ENCODE data around the gene JAZF1.

Gene JAZF1

DNA sequence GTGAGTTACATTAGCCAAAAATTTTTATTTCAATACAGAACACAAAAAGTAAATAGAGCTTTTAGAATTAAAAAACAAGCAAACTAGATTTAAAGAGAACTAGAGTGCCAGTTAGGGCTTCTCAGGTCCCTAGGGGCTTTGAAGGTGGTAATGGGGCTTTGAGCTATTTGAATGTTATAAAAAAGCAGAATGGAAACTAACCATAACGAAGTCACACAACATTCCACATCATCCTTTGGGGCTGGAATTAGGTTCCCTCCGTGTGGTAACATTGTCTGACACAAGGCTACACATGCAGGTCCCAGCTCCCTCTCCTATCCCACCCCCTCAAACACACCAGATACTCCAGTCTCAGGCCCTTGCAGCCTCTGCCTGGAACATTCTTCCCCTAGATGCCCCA lies 15.3 kb downstream of the JAZF1 start:
- FAIRE-seq, result no peak

DNA sequence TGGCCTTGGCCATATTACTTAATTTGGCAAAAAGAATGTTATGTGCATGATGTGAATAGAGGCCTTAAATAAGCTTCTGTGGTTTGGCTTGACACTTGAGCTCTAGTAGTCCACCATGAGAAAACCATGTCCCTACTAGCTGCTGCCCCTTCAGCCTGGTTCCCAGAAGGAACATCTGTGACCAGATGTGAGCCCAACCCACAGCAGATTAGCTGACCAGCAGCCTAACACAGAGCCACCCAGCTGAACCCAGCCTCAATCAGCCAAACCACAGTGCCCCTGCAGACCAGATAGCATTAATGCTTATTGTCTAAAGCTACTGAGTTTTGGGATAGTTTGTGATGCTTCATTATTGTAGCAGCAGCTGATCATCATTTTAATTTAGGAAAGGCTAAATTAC lies 16.6 kb downstream of the JAZF1 start:
- no peak for FAIRE-seq

DNA sequence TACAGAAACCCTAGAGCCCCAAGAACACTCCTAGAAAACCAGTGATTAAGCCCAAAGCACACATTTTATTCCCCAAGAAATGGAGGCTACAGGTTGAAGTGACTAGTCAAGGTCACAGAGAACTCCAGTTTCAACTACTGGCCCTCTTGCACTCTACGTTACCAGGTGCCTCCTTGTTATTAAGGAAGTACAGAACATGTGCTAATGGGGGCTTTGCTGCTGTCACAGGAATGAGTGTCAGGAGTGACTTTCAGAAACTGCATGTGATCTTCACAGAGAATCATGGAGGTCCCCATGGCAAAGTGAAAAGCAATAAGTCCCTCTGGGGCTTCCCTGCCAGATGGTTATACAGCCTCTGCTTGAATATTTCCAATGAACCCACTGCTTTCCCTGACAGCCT lies 19.3 kb downstream of the JAZF1 start:
- no peak for FAIRE-seq

DNA sequence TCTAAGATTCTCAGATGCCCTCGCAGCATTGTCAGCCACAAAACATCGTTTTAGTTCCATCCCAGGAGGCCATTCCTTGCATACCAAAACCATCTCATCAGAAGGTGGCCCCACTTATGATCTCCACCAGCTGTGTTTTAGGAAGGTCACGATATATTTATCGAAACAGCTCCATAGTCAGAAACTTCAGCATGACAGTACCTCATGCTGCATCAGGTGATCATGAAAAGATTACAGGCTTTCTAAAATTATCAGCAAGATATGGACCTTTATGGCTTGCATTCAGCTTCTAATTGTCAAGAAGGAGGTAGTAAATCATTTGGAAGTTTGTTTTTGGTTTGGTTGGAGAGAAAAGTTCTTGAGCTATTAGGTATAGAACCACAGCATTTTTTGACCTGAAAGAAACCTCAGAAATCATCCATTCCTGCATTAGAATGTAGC lies 20.0 kb downstream of the JAZF1 start:
- no peak for FAIRE-seq

DNA sequence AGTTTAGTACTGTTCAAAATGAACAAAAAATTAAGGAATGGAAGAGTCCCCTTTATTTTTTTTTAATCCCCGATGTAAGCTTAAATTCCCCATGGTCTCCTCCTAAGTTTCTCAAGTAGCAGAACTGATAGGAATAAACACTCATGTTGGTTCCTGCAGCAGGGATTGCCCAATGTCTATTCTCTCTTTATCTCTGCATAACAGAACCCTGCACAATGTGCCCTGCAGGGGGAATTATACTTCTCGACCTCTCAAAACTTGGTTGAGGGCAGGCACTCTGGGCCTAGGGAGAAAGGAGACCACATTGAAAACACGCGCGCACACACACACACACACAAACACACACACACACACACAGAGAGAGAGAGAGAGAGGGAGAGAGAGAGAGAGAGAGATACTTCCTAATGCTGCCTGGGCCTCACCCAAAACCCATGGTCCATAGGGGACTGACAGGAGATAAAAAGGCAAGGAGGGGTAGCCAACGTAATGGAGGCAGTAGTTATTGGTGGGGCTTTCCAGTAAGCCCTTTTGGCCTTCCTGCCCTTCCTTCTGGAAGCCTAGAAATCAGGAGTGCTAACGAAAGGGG lies 22.7 kb downstream of the JAZF1 start:
- FAIRE-seq, result no peak

DNA sequence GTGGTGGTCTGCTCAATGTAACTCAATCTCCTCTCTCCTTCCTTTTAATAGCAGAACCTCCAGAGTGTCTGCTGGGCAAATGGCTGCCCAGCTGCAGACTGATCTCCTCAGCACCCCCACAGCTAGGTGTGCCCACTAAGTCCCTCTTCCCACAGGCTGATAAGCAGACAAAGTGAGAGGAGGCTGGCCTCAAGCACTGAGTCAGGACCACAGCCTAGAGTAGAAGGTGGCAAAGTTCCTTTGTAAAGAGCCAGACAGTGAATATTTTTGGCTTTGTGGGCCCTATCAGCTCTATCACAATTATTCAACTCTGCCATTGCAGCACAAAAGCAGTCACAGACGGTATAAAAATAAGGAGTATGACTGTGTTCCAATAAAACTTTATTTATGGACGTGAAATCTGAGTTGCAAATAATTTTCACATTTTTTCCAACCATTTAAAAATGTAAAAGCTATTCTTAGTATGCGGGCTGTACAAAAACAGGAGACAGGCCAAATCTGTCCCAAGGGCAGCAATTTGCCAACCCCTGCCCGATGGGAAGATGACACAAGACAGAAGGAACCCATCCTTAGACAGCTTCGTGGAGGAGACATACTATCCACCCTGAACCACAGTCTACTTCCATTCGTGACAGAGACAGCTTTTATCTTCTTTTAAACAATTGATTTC lies 23.4 kb downstream of the JAZF1 start:
- FAIRE-seq, result no peak

DNA sequence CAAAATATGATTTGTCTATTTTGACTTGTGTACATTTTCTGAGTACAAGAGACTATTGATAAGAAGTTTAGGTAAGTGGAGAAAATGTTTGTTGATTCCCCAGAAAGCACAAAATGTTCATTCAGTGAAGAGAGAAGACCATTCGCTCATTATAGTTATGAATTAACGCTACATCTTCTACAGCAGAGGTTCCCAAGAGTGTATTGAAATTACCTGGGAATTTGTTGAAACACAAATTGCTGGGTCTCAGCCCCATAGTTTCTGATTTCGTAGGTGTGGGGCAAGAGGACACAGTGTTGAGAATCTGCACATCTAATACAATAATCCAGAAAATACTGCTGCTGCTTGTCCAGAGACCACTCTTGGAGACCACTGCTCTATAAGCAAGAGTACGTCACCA lies 24.2 kb downstream of the JAZF1 start:
- FAIRE-seq, result no peak

DNA sequence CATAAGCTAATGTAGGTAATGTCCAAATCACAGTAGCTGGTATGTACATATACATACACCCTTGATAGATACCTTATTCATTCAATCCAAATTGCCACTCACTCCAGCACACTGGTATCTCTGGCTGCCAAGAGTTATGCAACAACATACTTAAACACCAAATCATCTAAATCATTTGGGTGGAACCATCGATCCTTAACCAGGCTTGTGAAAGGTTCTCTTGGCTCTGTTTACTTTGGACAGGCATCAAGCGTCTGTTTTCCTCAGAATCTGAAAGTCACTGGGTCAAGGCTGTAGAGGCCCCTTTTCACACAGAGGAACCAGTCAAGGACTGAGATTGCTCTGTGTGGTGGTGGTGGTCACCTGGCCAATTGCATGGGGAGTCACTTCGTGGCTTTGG lies 24.6 kb downstream of the JAZF1 start:
- no peak for FAIRE-seq

DNA sequence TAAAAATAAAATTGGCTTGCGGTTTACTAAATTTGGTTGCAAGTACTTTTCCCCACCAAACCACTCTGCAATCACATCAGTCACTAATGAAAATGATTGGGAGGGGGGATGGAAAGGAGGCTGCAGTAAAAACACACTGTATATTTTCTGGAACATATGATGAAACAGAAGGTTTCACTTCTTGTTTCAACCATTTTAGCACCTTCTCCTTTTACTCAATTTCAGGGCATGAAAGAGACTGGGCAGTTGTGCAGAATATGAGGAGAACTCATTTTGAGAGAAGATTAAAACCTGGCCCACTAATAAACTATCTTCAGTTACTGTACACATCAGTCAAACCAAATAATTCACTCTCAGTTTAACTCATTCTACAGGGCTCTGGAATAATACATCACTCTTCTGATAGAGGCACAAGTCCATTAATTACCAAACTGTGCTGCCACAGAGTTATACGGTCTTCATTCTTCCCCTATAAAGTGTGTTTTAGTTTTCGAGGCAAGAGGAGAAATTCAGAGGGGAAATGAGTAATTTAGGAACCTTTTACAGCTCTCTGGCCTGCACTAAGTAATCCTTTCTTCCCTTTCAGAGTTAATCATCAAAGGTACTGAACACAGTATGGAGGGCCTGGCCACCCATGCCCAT lies 25.5 kb downstream of the JAZF1 start:
- no peak for FAIRE-seq

DNA sequence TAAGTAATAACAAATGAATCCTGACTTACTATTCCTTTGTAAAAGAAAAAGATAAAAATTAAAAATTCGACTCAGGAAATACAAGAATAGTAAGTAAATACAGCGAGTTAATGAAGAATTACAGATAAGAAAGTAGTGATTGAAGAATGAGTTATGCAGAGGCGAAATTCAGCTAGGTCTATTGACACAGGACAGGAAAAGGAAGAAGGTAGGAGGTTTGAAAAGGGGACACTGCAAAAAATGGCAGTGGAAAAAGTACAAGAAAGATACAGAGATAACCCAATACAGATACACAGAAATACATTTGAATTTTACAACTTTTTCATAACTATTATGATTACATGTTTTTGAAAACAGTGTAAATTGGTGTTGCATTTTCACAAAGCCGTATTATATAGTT lies 28.0 kb downstream of the JAZF1 start:
- FAIRE-seq, result no peak

DNA sequence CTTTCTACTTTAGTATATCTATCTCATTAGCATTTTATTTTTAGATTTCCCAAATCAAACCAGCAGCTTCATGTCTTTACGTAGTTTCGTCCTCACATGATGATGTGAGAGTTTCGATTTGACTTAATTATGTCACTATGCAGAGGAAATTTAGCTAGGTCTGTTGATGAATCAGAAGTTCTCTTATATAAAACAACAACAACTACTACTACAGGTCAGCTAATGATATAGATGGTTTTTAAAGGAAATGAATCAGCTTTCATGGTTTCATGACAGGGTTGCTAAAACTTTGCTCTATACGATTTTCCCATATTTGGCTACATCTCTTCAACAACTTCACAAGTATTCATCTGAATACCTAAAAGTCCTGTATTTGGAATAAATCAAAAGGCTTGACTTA lies 28.6 kb downstream of the JAZF1 start:
- no peak for FAIRE-seq

DNA sequence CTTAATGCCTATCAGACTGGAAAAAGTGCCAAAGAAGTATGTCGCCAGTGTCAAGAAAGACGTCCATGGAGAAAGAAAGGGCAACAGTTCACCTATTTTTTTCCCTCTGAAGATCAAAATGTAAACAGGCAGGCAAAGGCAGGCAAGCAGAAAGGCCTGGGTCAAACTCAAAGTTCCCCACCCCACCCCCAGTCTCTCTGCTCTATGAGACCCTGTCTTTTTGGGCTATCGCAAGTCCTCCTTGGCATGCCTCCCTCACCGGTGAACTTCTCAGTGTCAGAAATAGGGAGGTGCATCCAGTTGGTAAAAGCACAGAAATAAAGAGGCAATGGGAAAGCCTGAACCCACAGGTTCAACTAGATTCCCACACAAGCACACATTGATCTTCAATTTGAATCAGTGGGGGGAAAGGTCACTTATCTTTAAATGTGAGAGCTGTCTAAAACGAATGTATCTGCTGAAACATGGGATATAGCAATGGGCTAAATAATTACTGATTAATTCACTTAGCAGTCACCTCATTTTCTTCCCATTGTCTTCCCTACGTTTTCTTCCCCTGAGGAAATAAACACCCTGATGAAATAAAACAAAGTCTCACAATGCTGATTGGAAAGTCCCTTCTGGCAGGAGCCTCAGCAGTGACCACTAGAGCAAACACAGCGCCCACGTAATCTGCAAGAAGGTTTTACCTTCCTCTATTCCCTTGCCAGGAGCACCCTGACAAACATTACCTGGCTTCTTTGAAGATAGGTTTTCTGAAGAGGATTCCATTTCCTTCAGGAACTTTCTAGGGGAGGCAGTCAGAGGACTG lies 31.1 kb downstream of the JAZF1 start:
- no peak for FAIRE-seq

DNA sequence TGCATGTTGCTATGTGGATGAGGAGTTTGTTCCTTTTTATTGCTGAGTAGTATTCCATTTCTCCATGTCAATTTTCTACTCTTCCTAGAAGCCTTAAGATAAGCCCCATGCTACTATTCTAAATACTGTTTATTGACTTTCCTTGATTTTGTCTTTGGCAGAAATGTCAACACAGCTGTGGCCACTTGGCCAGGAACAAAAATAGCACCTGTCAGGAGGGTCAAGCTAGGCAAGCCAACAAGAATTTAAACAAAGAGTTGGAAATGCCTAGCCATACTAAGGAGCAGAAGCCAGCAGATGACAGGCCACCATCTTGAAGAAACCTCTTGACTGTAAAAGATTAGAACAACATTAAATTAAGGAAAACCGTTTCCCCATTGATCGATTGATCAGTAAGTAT lies 34.7 kb downstream of the JAZF1 start:
- FAIRE-seq, result no peak

DNA sequence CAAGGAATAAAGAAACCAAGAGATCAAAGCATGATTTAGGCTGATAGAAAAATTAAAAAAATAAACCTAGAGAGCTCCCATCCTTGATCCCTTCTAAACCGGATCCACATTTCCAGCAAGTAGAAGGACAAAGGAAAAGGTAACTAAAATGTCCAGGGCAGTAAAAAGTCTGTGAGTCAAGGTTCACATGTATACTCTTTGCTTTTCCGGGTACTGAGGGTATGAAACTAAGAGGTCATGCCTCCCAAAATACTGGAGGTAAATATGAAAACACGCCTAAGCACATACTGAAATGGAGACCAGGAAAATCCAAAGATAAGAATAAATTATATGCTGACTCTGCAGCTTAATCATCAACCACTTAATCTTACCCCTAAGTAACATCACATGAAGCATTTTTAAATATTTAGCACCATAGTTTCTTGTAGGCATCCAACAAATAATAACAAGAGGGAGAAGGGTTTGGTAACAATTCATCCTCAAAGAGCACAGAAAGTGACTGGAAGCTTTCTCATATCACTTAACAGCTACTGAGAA lies 35.4 kb downstream of the JAZF1 start:
- FAIRE-seq, result no peak

DNA sequence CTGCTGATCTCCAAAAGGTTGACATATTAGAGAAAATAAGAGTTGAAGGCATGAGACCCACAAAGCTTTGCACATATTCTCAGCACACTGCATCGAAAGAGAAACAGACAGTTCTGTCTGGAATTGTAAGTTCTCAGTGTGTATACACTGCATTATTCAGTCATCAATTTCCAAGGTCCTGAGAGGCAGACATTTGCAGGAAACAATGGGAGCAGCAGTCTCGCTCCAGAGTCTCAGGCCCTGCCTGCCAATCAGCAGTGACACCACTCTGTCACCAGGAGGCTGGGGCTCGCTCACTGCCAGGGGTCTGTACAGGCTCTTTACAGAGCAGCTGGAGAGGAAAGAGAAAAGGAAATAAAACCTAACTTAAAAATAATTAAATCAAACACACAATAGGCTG lies 36.3 kb downstream of the JAZF1 start:
- no peak for FAIRE-seq

DNA sequence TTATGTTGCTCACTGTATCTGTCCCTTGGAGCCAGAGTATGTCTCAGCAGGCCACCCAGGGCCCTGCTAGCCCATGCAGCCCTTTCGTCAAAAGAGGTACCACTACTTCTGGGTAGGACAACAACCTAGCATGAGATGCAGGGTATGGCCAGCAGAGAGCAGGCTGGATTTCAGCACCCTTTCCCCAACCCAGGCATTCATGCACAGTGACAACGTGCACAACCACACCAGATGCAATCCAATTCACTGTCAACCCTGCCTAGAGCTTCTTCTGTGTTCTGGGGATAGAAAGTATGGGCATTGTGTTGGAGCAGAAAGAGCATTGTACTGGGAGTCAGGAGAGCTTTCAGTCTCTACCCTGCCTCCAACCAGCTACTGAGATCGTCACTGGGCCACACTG lies 37.9 kb downstream of the JAZF1 start:
- FAIRE-seq, result no peak

DNA sequence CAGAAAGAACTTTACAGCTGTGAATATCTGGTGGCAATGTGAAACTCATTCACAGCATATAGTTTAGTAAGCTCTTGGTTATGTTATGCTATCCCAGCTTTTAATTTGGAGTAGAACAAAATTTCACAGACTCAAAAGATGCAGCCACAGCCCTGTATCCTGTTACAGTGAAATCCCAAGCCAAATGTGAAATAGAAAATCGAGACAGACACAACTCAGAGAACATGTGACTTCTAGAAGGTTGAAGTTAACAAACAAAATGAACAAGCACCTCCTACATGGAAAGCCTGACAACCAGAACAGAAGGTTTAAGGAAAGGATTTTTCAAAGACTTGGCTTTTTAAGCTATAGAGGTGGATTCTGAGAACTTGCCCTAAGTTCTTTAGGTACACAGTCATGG lies 39.6 kb downstream of the JAZF1 start:
- FAIRE-seq, result no peak

DNA sequence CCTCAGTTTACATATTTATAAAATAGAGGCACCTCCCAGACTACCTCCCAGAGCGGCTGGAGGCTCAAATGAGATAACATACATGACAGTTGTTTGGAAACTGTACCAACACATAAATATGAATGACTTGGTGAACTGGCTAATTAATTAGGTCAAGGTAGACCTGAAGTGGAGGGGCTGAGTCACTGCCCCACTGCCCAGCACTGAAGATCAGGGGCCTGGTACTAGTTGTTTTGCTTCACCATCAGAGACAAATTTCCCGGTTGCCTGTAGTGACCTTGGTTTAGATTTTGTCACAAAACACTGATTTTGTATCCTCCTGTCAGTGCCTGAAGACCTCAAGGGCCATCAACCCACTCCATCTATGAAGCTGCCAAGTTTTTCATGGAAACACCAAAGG lies 41.8 kb downstream of the JAZF1 start:
- no peak for FAIRE-seq

DNA sequence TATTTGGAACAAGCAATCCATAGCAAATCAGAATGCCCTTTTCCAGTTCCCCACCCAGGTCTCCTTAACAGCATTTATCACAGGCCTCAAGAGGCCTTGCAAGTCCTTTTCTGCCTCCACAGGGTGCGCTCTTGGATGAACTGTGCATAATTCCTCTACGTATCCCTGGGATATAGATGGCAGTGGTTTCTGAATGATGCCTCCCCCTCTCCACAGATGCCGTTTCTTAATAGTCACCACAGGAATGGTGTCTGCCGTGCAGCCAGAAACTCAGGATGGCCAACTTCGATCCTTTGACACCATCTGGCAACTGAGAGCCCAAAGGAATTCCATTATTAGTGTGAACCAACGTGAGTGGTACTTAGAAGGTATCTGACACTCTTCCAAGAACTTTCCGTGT lies 43.1 kb downstream of the JAZF1 start:
- FAIRE-seq, result no peak

DNA sequence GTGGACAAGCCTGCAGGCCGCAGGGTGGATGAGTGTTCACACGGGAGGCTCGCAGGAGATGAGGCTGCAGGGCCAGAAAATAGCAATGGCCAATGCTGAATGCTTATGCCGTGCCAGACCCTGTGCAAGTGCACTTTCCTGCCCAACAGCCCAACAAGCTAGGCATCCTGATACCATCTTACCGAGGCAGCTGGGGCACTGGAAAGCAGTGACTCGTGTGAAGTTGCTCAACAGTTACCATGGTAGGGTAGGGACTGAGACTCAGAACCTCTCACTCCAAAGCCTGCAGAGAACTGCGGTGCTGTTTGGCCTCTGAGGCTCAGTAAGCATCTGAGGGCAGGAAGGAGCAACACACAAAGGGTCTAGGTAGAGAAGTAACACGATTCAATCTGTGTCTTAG lies 43.7 kb downstream of the JAZF1 start:
- FAIRE-seq, result no peak

DNA sequence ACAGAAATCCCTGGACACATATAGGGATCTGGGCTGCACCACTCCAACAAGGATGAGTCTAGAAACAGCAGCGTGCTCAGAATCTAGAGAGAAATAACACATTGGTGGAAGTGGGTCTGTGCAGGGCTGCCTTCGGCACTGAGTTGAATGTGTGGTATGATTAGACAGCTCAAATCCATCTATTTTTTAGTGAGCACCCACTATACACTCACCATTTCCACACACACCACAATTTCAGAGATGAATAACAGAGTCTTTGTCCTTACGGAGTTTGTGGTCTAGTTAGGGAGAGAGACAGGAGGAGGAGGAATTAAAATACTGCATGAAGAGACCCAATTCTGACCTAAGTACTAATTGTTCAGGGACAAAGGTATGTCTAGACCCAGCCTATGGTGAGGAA lies 44.2 kb downstream of the JAZF1 start:
- FAIRE-seq, result no peak

DNA sequence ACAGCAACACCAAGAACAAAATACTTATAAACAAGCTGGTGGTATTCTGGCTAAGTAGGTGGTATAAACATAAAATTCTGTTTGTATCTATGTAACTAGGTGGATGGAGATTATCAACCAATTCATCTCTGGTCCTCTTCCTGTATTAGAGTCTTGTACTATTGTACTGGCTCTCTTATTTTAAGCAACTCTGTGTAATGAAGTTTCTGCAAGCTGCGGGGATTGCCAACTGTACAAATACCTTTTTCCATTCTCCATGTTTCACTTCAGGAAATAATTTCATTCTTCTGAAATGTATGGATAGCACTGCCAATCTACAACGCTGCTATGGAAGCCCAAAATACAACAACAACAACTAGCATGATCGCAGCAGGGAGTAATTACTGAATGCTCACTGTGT lies 44.8 kb downstream of the JAZF1 start:
- no peak for FAIRE-seq

DNA sequence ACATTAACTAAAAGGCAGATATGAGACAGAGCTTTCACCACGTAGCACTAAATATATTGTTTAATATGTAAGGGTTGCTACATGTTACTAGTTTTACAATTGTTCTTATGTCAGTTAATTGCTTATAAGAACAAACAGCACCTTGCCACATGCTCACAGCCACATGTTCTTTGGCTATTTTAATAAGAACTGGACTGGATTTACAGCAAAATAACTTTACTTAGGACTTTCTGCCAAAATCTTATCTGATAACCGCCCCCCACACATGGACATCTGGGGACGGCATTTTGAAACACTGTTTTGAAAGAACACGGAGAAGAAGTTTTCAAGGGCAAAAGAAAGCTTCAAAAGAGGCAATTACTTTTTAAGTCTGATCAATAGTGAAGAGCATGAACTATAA lies 45.3 kb downstream of the JAZF1 start:
- no peak for FAIRE-seq

DNA sequence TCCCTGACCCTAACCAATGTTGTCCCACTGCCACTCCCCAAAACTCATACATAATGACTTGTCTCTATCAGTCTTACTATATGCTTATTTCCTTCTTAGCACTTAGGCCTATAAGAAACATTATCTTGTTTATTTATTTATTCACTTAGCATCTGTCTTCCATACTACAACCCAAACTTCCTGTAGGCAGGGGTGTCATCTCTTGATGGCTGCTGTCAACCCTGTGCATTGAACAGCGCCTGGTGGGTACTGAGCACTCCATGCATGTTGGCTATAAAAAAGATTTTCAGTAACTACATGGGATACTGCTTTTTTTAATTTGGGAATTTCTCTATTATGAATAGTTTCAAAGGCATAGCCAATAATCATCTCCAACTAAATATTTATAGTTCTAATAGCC lies 46.7 kb downstream of the JAZF1 start:
- no peak for FAIRE-seq

Data from G401.6 (cell line).